ENCODE results near the gene GPR18.

DNA sequence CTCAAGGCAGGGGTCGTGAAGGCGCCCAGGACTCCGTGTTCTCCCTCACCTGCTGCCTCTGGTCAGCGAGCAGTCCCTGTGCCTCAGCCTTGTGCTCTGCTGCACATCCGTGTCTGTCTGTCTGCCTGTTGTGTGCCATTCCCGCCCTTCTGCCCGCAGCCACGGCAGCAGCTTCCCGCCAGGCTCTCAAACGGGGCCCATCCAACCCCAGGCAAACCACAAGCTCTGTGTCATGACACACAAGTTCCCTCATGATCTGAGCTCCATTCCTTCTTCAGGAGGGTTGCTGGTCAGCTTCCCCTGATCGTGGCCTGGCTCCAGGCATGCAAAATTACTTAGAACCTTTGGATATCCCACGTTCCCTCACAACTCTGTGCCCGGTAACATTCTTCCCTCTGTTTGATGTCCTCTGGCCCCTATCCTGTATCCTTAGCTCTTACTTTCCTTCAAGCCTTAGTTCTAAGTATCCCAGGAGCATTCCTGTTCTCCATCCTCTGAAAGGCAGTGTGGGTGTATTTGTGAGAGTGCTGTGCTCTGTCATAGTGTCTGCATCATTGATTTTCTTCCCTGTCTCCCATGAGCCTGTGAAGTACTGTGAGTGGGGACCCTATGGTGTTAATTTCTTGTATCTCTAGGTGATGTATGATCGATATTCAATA is 45.8 kb upstream of the GPR18 start:
- TF ChIP-seq, protein P1, sequence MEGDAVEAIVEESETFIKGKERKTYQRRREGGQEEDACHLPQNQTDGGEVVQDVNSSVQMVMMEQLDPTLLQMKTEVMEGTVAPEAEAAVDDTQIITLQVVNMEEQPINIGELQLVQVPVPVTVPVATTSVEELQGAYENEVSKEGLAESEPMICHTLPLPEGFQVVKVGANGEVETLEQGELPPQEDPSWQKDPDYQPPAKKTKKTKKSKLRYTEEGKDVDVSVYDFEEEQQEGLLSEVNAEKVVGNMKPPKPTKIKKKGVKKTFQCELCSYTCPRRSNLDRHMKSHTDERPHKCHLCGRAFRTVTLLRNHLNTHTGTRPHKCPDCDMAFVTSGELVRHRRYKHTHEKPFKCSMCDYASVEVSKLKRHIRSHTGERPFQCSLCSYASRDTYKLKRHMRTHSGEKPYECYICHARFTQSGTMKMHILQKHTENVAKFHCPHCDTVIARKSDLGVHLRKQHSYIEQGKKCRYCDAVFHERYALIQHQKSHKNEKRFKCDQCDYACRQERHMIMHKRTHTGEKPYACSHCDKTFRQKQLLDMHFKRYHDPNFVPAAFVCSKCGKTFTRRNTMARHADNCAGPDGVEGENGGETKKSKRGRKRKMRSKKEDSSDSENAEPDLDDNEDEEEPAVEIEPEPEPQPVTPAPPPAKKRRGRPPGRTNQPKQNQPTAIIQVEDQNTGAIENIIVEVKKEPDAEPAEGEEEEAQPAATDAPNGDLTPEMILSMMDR (conservative IDR thresholded peaks at IDR 0.05; ENCODE audit: low read depth, low read length) = no peak
- TF ChIP-seq EZH2 (IDR thresholded peaks at IDR 0.05; ENCODE audit: borderline replicate concordance, low read depth, low read length, poor library complexity, severe bottlenecking) = no peak
